Osteocyte (in vitro differentiated cells): Measurements from ENCODE around the gene KYAT1. TPM values are rescaled to one million over a fixed set of nuclear protein-coding genes. Genes with fewer than 3 reads are reported as not detected.
A peak's percentile ranks its signal among the peaks of the same experiment; 100 is the strongest.

ENCODE experiments used
- DNase-seq: peaks from one replicate; pipeline ENCODE4 v3.0.0; 2021; ENCODE audit warnings: mixed read lengths; ENCODE audit not compliant: unreplicated experiment; ENCODE audit errors: extremely low spot score
- H3K27ac Mint-ChIP-seq: one replicate; pipeline ENCODE4 v1.8.0; 2021; ENCODE audit warnings: mild to moderate bottlenecking, mixed read lengths; ENCODE audit not compliant: unreplicated experiment
- H3K27me3 Mint-ChIP-seq: one replicate; pipeline ENCODE4 v1.8.0; 2021; ENCODE audit warnings: mixed read lengths; ENCODE audit not compliant: unreplicated experiment
- H3K36me3 Mint-ChIP-seq: one replicate; pipeline ENCODE4 v1.8.0; 2021; ENCODE audit warnings: mixed read lengths; ENCODE audit not compliant: unreplicated experiment
- H3K4me1 Mint-ChIP-seq: one replicate; pipeline ENCODE4 v1.8.0; 2021; ENCODE audit warnings: mixed read lengths; ENCODE audit not compliant: unreplicated experiment
- H3K4me3 Mint-ChIP-seq: one replicate; pipeline ENCODE4 v1.8.0; 2021; ENCODE audit warnings: mild to moderate bottlenecking, moderate library complexity, mixed read lengths; ENCODE audit not compliant: unreplicated experiment
- H3K9me3 Mint-ChIP-seq: one replicate; pipeline ENCODE4 v1.8.0; 2021; ENCODE audit warnings: mixed read lengths; ENCODE audit not compliant: unreplicated experiment
- CTCF ChIP-seq: fragments of 200-600 bp; sonication (generic); IDR thresholded peaks from 2 replicates; pipeline ENCODE4 v1.5.0; 2021; ENCODE audit warnings: antibody characterized with exemption, mild to moderate bottlenecking, moderate library complexity
- total RNA-seq: library from RNA; stranded (reverse); gene quantifications from 2 replicates; pipeline ENCODE4 v1.2.1, GENCODE V29; 2021

KYAT1 gene
- total RNA-seq, 1 donor from 2014 or later: 6.5 TPM

GRCh38 chr9:128921881-128922763 is 40.4 kb upstream of the KYAT1 start:
- peaks cover 16% of the 10 kb centered on the region for H3K4me1 Mint-ChIP-seq
- no peak for TF ChIP-seq CTCF

GRCh38 chr9:128920381-128921058 is 38.8 kb upstream of the KYAT1 start, which contains the start of gene PHYHD1:
TSS of gene PHYHD1 (plus strand) at chr9:128920982. CDS start at chr9:128922324, 1,342 bp downstream.
- peaks cover 15% of the 10 kb centered on the region for H3K36me3 Mint-ChIP-seq
- H3K9me3 Mint-ChIP-seq: no peaks in the 10 kb centered on the region
- H3K27me3 Mint-ChIP-seq: no peaks in the 10 kb centered on the region
- peaks cover 31% of the 10 kb centered on the region for H3K4me1 Mint-ChIP-seq
- H3K4me3 Mint-ChIP-seq: peak within 1 kb of the TSS; percentile 67
- TF ChIP-seq CTCF: no peak
- H3K27ac Mint-ChIP-seq: peak within 1 kb of the TSS; percentile 68
- DNase-seq: no peak

More at GRCh38 chr9:128921881-128922763, 40.4 kb upstream of the KYAT1 start:
- H3K9me3 Mint-ChIP-seq: no peaks in the 10 kb centered on the region
- DNase-seq: no peak
- no peaks in the 10 kb centered on the region for H3K27me3 Mint-ChIP-seq
- H3K27ac Mint-ChIP-seq: peak overlapping the region; percentile 68
- H3K4me3 Mint-ChIP-seq: peak overlapping the region; percentile 67
- peaks cover 6% of the 10 kb centered on the region for H3K36me3 Mint-ChIP-seq

- no peak overlapping the region for H3K27ac Mint-ChIP-seq
Measured at GRCh38 chr9:128919402-128920089, 37.8 kb upstream of the KYAT1 start.

GRCh38 chr9:128918921-128919320 is 37.2 kb upstream of the KYAT1 start:
- peaks cover 31% of the 10 kb centered on the region for H3K4me1 Mint-ChIP-seq
- no peaks in the 10 kb centered on the region for H3K9me3 Mint-ChIP-seq
- H3K27ac Mint-ChIP-seq: no peak overlapping the region
- H3K4me3 Mint-ChIP-seq: no peak overlapping the region
- DNase-seq: no peak
- no peaks in the 10 kb centered on the region for H3K27me3 Mint-ChIP-seq
- H3K36me3 Mint-ChIP-seq: peaks cover 16% of the 10 kb centered on the region
- no peak for TF ChIP-seq CTCF

More at GRCh38 chr9:128919402-128920089, 37.8 kb upstream of the KYAT1 start:
- Mint-ChIP-seq H3K9me3 (no peaks in the 10 kb centered on the region), H3K4me1 (peaks cover 31% of the 10 kb centered on the region), H3K36me3 (peaks cover 16% of the 10 kb centered on the region), H3K27me3 (no peaks in the 10 kb centered on the region), H3K4me3 (no peak overlapping the region)
- TF ChIP-seq CTCF: no peak
- no peak for DNase-seq
